ENCODE measurements around the gene ADAMTS16. TPM values are rescaled to one million over a fixed set of nuclear protein-coding genes. Genes with fewer than 3 reads are reported as not detected.

ADAMTS16 gene
- total RNA-seq, 1 experiment from 2014 or later: 0.11 TPM

DNA sequence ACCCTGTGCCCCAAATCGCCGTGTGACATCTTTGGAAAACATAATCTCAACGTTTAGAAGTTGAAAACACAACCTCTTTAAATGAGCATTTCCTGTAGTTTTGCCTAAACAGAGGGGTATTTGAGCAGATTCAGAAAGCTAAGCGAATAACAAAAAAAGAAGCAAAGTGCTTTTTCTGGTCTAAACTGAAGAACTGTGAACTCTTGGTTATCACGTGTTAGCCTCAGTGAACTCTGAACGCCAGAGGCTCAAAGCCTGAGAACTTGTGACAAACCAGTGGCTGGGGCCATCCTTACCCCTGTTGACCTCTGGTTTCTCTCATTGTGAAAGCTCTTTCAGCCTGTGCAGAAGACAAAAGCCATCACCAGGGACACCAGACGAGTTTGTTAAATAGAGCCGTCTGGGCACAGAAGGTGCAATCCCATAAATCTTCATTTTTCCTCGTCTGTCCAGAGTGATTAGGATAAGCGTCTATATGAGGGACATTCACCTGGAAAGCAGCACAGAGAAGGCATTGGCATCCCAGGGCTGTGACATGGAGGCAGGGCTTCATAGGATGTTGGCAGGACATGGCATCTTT lies 220.9 kb downstream of the ADAMTS16 start:
- Histone ChIP-seq H3K4me3 (ENCODE audit: low read depth, low read length) (no peak overlapping the region), H3K4me1 (peaks cover 8% of the 10 kb centered on the region; the same call in 1 of the 2 replicates), H3K36me3 (ENCODE audit: control insufficient read depth, insufficient read depth, low read length) (no peaks in the 10 kb centered on the region), H3K9me3 (no peaks in the 10 kb centered on the region), H3K27me3 (replicated peaks; ENCODE audit: control insufficient read depth, insufficient read depth, low read length) (no peaks in the 10 kb centered on the region)
- no peaks in the 10 kb centered on the region for H3K9me3 Mint-ChIP-seq (ENCODE audit: unreplicated experiment)
- no peaks in the 10 kb centered on the region for H3K36me3 Mint-ChIP-seq (ENCODE audit: insufficient read depth, unreplicated experiment)
- no peaks in the 10 kb centered on the region for H3K27me3 Mint-ChIP-seq (ENCODE audit: insufficient read depth, unreplicated experiment)
- intact Hi-C loops (cut with micrococcal nuclease; ENCODE audit: unreplicated experiment): no loop called here
- no peaks in the 10 kb centered on the region for H3K4me1 Mint-ChIP-seq (ENCODE audit: low read depth, unreplicated experiment)
- H3K27ac Mint-ChIP-seq (ENCODE audit: unreplicated experiment): peak overlapping the region; percentile 56
- ChIA-PET POLR2A (no interaction called here), CTCF (no interaction called here)
- TF ChIP-seq, protein P1, sequence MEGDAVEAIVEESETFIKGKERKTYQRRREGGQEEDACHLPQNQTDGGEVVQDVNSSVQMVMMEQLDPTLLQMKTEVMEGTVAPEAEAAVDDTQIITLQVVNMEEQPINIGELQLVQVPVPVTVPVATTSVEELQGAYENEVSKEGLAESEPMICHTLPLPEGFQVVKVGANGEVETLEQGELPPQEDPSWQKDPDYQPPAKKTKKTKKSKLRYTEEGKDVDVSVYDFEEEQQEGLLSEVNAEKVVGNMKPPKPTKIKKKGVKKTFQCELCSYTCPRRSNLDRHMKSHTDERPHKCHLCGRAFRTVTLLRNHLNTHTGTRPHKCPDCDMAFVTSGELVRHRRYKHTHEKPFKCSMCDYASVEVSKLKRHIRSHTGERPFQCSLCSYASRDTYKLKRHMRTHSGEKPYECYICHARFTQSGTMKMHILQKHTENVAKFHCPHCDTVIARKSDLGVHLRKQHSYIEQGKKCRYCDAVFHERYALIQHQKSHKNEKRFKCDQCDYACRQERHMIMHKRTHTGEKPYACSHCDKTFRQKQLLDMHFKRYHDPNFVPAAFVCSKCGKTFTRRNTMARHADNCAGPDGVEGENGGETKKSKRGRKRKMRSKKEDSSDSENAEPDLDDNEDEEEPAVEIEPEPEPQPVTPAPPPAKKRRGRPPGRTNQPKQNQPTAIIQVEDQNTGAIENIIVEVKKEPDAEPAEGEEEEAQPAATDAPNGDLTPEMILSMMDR (IDR thresholded peaks at IDR 0.05; ENCODE audit: insufficient read depth in 1 of 2, low read depth in 1 of 2, low read length in 1 of 2, severe bottlenecking in 1 of 2, unreplicated experiment in 1 of 2): no peak
- DNase-seq: peak in 1 of 2 experiments; percentile 31
- H3K4me3 Mint-ChIP-seq (ENCODE audit: unreplicated experiment): no peak overlapping the region
- no TSS peak for BruUV-seq (replicated peaks)

DNA sequence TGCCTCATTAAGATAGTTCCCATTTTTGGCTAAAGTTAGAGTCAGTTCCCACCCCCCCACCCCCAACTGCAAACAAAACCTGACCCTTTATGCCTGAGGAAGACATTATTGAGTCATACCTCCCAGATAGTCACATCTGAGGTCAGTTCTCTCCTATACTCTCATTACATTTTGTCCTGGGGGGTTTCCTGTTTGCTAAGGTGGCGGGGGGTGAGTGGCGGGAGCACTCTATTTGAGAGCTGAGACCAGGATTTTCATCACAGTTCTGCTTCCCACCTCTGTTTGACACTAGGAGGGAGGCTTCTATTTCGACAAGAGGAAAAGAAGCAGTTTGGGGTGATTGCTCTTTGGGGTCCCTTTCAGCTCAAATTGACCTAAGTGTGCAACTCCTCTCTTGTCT lies 222.9 kb downstream of the ADAMTS16 start:
- no peaks in the 10 kb centered on the region for H3K4me1 Mint-ChIP-seq (ENCODE audit: low read depth, unreplicated experiment)
- no peaks in the 10 kb centered on the region for H3K36me3 Mint-ChIP-seq (ENCODE audit: insufficient read depth, unreplicated experiment)
- H3K4me3 ChIP-seq (ENCODE audit: low read depth, low read length): no peak overlapping the region
- no peak for DNase-seq
- no peaks in the 10 kb centered on the region for H3K36me3 ChIP-seq (ENCODE audit: control insufficient read depth, insufficient read depth, low read length)
- TF ChIP-seq, protein P1 (IDR thresholded peaks at IDR 0.05; ENCODE audit: insufficient read depth in 1 of 2, low read depth in 1 of 2, low read length in 1 of 2, severe bottlenecking in 1 of 2, unreplicated experiment in 1 of 2): no peak
- H3K9me3 ChIP-seq: no peaks in the 10 kb centered on the region
- H3K4me3 Mint-ChIP-seq (ENCODE audit: unreplicated experiment): no peak overlapping the region
- no peak overlapping the region for H3K27ac Mint-ChIP-seq (ENCODE audit: unreplicated experiment)
- intact Hi-C loops (cut with micrococcal nuclease; ENCODE audit: unreplicated experiment): no loop called here
- POLR2A ChIA-PET: no interaction called here
- CTCF ChIA-PET: no interaction called here
- no TSS peak for BruUV-seq (replicated peaks)
- H3K27me3 Mint-ChIP-seq (ENCODE audit: insufficient read depth, unreplicated experiment): no peaks in the 10 kb centered on the region
- no peaks in the 10 kb centered on the region for H3K9me3 Mint-ChIP-seq (ENCODE audit: unreplicated experiment)
- H3K27me3 ChIP-seq (replicated peaks; ENCODE audit: control insufficient read depth, insufficient read depth, low read length): no peaks in the 10 kb centered on the region
- H3K4me1 ChIP-seq: peaks cover 8% of the 10 kb centered on the region; the same call in 1 of the 2 replicates

DNA sequence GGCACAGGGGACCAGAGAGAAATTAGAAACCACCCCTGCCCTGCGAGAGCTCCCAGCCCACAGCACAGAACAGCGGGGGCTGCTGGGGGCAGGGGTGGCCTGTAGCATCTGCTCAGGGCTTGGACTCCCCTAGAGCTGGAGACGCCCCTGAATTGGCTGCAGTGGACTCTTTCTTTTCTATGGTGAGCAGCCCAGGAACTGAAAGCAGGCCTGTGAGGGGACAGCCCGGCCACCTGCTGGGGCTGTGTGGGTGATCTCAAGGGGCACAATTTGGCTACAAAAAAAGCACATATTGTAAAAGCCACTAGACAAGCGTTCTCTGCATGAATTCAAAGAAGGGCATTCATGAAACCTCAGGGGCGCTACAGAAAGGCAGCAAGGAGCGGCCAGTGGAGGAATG lies 224.8 kb downstream of the ADAMTS16 start:
- no peaks in the 10 kb centered on the region for H3K4me1 Mint-ChIP-seq (ENCODE audit: low read depth, unreplicated experiment)
- no peaks in the 10 kb centered on the region for H3K27me3 ChIP-seq (replicated peaks; ENCODE audit: control insufficient read depth, insufficient read depth, low read length)
- peaks cover 8% of the 10 kb centered on the region; the same call in 1 of the 2 replicates for H3K4me1 ChIP-seq
- ChIA-PET POLR2A (no interaction called here), CTCF (no interaction called here)
- H3K36me3 ChIP-seq (ENCODE audit: control insufficient read depth, insufficient read depth, low read length): no peaks in the 10 kb centered on the region
- no peak overlapping the region for H3K4me3 ChIP-seq (ENCODE audit: low read depth, low read length)
- H3K4me3 Mint-ChIP-seq (ENCODE audit: unreplicated experiment): no peak overlapping the region
- H3K36me3 Mint-ChIP-seq (ENCODE audit: insufficient read depth, unreplicated experiment): no peaks in the 10 kb centered on the region
- H3K9me3 ChIP-seq: no peaks in the 10 kb centered on the region
- TF ChIP-seq, protein P1 (IDR thresholded peaks at IDR 0.05; ENCODE audit: insufficient read depth in 1 of 2, low read depth in 1 of 2, low read length in 1 of 2, severe bottlenecking in 1 of 2, unreplicated experiment in 1 of 2): no peak
- no peak overlapping the region for H3K27ac Mint-ChIP-seq (ENCODE audit: unreplicated experiment)
- DNase-seq: no peak
- no peaks in the 10 kb centered on the region for H3K27me3 Mint-ChIP-seq (ENCODE audit: insufficient read depth, unreplicated experiment)
- intact Hi-C loops (cut with micrococcal nuclease; ENCODE audit: unreplicated experiment): no loop called here
- BruUV-seq (replicated peaks): no TSS peak
- no peaks in the 10 kb centered on the region for H3K9me3 Mint-ChIP-seq (ENCODE audit: unreplicated experiment)

Measured in Caco-2 (cell line).